Measurements from ENCODE around the gene COPS3. TPM values are rescaled to one million over a fixed set of nuclear protein-coding genes. Genes with fewer than 3 reads are reported as not detected.

The COPS3 gene
- total and polyA plus RNA-seq, 9 of the 15 experiments (the other 6 are each of a cell fraction or from before 2014, with no cell fraction given): 92.4 to 295 (median 167) TPM

DNA sequence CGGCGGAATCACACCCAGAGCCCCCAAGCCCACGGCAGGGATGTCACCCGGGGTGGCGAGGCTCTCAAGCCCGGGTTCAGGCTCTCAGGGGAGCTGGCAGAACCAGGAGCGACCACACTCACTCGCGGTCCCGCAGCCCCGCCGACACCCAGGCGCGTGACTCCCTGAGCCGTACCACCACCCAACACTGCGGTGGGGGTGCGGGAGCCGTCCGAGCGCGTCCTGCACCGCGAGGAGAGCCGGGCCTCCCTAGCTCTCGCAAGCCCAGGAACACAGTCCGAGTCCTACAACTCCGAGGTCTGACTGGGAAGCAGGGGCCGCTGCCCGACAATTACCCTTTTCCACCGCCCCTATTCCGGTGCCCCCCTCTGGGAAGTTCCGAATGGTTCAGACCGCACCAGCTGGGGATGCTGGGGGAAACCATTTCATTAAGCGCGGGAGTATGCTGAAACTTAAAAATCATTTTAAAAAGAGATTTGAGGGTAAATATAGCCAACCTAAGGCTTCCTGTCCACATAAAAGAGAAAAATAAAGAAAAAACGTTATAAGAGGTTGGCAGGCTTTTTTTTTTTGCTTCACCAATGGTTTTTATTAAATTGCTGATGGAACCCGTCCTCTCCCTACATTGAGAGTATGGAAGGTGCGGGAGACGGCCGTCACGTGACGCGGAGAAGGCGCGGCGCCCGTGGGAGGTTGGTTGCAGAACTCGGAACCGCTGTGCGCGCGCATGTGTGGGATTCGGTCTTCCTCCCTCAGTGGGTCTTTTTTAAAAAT is 43.8 kb downstream of the COPS3 start, which contains the start of gene FLCN (continued):
- TF ChIP-seq SIN3A (IDR thresholded peaks at IDR 0.05; ENCODE audit: borderline replicate concordance in 2 of 2, control insufficient read depth in 1 of 2, low read depth in 2 of 2, low read length in 2 of 2) (peak; percentile 42 to 73; a peak in 2 of 4 replicates), POLR2B (IDR thresholded peaks at IDR 0.05; ENCODE audit: low read depth, partially characterized antibody) (peak; percentile 56), NEUROD1 (IDR thresholded peaks at IDR 0.05; ENCODE audit: borderline replicate concordance, low read depth, low read length, partially characterized antibody) (peak; percentile 68), RNF2 (IDR thresholded peaks at IDR 0.05) (peak; percentile 29), MLLT1 (IDR thresholded peaks at IDR 0.05) (peak in 1 of 2 experiments; percentile 90; a peak in 2 of 4 replicates), ATF1 (CRISPR knock-in tag; IDR thresholded peaks at IDR 0.05) (no peak), ATF1 (tag; IDR thresholded peaks at IDR 0.05) (peak; percentile 73), ATF7 (IDR thresholded peaks at IDR 0.05) (peak; percentile 100), CCNT2 (IDR thresholded peaks at IDR 0.05; ENCODE audit: borderline replicate concordance, extremely low read depth, insufficient read length, low read depth, low read length) (peak; percentile 45), SIN3B (IDR thresholded peaks at IDR 0.05; ENCODE audit: low read depth) (peak; percentile 37; the same call in 1 of the 2 replicates), TAF7 (tag; IDR thresholded peaks at IDR 0.05) (peak; percentile 78), ETV5 (CRISPR knock-in tag; IDR thresholded peaks at IDR 0.05; ENCODE audit: low read depth) (peak; percentile 48; the same call in 1 of the 2 replicates), RBFOX2 (IDR thresholded peaks at IDR 0.05; ENCODE audit: low read depth, low read length) (peak; percentile 88), HDAC6 (IDR thresholded peaks at IDR 0.05; ENCODE audit: low read depth, low read length) (no peak), REST (IDR thresholded peaks at IDR 0.05; ENCODE audit: borderline replicate concordance) (peak; percentile 76), REST (CRISPR knock-in tag; IDR thresholded peaks at IDR 0.05; ENCODE audit: low read depth) (no peak), ARID1B (IDR thresholded peaks at IDR 0.05) (peak; percentile 38; the same call in 1 of the 2 replicates)
- TF ChIP-seq, protein P1, sequence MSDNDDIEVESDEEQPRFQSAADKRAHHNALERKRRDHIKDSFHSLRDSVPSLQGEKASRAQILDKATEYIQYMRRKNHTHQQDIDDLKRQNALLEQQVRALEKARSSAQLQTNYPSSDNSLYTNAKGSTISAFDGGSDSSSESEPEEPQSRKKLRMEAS (CRISPR knock-in tag; IDR thresholded peaks at IDR 0.05): 0 out of 2 replicates have a peak, but pooled peaks have one; percentile 12

Measured in K562 (cell line).